ENCODE results near the gene RAB44. TPM values are rescaled to one million over a fixed set of nuclear protein-coding genes. Genes with fewer than 3 reads are reported as not detected.
A peak's percentile ranks its signal among the peaks of the same experiment; 100 is the strongest.

RAB44 gene
- total and polyA plus RNA-seq, 2 of the 13 experiments (the other 11 are each of a cell fraction or from before 2014, with no cell fraction given) = not detected

DNA sequence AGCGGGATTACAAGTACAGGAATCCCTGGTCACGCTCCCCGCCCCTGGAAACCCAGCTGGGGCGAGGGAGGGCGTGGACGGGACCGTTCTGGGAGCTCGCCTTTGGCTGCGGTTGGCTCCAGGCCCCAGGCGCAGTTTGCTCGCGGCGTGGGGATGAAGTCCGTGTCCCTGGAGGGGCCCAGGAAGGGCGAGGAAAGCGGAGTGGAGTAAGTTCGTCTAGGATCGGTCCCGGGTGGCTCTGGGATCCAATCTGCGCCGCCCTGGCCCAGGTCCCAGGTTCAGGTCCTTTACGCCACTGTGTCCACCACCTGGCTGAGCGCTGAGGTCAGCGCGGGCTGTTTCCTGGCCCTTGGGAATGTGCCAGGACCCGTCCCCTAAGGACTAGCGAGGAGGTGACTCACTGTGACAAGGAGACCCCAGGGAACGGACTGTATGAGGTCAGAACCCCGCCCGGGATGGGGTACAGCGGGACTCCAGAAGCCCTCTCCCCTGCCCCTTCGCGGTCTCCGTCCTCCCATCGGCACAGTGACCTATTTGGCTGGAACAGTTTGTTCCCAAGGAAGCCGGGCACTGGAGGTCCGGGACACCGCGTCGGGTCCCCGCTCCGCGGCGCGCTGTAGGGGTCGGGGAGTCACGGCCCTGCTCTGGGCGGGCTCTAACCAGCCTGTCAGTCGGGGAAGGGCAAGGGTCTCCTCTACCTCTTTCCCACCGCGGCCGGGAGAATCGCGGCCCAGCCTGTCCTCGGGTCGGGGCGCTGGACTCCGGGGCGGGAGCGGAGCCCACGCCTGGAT is 18.4 kb upstream of the RAB44 start (continued):
- TF ChIP-seq, protein P1, sequence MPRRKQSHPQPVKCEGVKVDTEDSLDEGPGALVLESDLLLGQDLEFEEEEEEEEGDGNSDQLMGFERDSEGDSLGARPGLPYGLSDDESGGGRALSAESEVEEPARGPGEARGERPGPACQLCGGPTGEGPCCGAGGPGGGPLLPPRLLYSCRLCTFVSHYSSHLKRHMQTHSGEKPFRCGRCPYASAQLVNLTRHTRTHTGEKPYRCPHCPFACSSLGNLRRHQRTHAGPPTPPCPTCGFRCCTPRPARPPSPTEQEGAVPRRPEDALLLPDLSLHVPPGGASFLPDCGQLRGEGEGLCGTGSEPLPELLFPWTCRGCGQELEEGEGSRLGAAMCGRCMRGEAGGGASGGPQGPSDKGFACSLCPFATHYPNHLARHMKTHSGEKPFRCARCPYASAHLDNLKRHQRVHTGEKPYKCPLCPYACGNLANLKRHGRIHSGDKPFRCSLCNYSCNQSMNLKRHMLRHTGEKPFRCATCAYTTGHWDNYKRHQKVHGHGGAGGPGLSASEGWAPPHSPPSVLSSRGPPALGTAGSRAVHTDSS (CRISPR knock-in tag; conservative IDR thresholded peaks at IDR 0.05) = no peak
- TF ChIP-seq ZFP41 (CRISPR knock-in tag; IDR thresholded peaks at IDR 0.05; ENCODE audit: borderline replicate concordance) (no peak), NCOA5 (CRISPR knock-in tag; IDR thresholded peaks at IDR 0.05) (no peak), ZSCAN29 (CRISPR knock-in tag; conservative IDR thresholded peaks at IDR 0.05) (no peak), GTF3A (CRISPR knock-in tag; conservative IDR thresholded peaks at IDR 0.05) (no peak), ZNF260 (CRISPR knock-in tag; IDR thresholded peaks at IDR 0.05; ENCODE audit: borderline replicate concordance, low read depth) (no peak), ZSCAN25 (CRISPR knock-in tag; IDR thresholded peaks at IDR 0.05) (no peak), ZIK1 (CRISPR knock-in tag; IDR thresholded peaks at IDR 0.05; ENCODE audit: borderline replicate concordance, low read depth) (no peak), NR2C2 (CRISPR knock-in tag; IDR thresholded peaks at IDR 0.05; ENCODE audit: borderline replicate concordance) (0 out of 2 replicates have a peak, but pooled peaks have one; percentile 7), POLR2AphosphoS2 (IDR thresholded peaks at IDR 0.05; ENCODE audit: low read depth, low read length) (no peak), ZNF383 (CRISPR knock-in tag; IDR thresholded peaks at IDR 0.05; ENCODE audit: borderline replicate concordance) (no peak), ZNF616 (CRISPR knock-in tag; IDR thresholded peaks at IDR 0.05; ENCODE audit: low read depth) (no peak), ZNF720 (CRISPR knock-in tag; IDR thresholded peaks at IDR 0.05) (no peak), ZNF124 (CRISPR knock-in tag; IDR thresholded peaks at IDR 0.05) (no peak), BHLHE40 (IDR thresholded peaks at IDR 0.05; ENCODE audit: low read length) (no peak), MEF2D (CRISPR knock-in tag; IDR thresholded peaks at IDR 0.05) (peak; percentile 58; the same call in 1 of the 2 replicates), GATAD1 (CRISPR knock-in tag; IDR thresholded peaks at IDR 0.05) (no peak), KDM5A (IDR thresholded peaks at IDR 0.05; ENCODE audit: borderline replicate concordance, low read length) (no peak), ZNF180 (CRISPR knock-in tag; IDR thresholded peaks at IDR 0.05; ENCODE audit: borderline replicate concordance, low read depth) (no peak), RFX3 (CRISPR knock-in tag; IDR thresholded peaks at IDR 0.05) (no peak), ZNF234 (CRISPR knock-in tag; conservative IDR thresholded peaks at IDR 0.05) (no peak), NFYB (CRISPR knock-in tag; IDR thresholded peaks at IDR 0.05) (no peak)
- TF ChIP-seq, protein P2, sequence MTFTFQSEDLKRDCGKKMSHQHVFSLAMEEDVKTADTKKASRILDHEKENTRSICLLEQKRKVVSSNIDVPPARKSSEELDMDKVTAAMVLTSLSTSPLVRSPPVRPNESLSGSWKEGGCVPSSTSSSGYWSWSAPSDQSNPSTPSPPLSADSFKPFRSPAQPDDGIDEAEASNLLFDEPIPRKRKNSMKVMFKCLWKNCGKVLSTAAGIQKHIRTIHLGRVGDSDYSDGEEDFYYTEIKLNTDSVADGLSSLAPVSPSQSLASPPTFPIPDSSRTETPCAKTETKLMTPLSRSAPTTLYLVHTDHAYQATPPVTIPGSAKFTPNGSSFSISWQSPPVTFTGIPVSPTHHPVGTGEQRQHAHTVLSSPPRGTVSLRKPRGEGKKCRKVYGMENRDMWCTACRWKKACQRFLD (CRISPR knock-in tag; IDR thresholded peaks at IDR 0.05; ENCODE audit: borderline replicate concordance) = no peak
- TF ChIP-seq, protein P3, sequence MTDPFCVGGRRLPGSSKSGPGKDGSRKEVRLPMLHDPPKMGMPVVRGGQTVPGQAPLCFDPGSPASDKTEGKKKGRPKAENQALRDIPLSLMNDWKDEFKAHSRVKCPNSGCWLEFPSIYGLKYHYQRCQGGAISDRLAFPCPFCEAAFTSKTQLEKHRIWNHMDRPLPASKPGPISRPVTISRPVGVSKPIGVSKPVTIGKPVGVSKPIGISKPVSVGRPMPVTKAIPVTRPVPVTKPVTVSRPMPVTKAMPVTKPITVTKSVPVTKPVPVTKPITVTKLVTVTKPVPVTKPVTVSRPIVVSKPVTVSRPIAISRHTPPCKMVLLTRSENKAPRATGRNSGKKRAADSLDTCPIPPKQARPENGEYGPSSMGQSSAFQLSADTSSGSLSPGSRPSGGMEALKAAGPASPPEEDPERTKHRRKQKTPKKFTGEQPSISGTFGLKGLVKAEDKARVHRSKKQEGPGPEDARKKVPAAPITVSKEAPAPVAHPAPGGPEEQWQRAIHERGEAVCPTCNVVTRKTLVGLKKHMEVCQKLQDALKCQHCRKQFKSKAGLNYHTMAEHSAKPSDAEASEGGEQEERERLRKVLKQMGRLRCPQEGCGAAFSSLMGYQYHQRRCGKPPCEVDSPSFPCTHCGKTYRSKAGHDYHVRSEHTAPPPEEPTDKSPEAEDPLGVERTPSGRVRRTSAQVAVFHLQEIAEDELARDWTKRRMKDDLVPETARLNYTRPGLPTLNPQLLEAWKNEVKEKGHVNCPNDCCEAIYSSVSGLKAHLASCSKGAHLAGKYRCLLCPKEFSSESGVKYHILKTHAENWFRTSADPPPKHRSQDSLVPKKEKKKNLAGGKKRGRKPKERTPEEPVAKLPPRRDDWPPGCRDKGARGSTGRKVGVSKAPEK (CRISPR knock-in tag; IDR thresholded peaks at IDR 0.05; ENCODE audit: borderline replicate concordance) = peak; percentile 97
- TF ChIP-seq, protein P4, sequence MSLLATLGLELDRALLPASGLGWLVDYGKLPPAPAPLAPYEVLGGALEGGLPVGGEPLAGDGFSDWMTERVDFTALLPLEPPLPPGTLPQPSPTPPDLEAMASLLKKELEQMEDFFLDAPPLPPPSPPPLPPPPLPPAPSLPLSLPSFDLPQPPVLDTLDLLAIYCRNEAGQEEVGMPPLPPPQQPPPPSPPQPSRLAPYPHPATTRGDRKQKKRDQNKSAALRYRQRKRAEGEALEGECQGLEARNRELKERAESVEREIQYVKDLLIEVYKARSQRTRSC (CRISPR knock-in tag; IDR thresholded peaks at IDR 0.05; ENCODE audit: low read depth) = no peak
